ENCODE results near the gene OPTN. TPM values are rescaled to one million over a fixed set of nuclear protein-coding genes. Genes with fewer than 3 reads are reported as not detected.
A peak's percentile ranks its signal among the peaks of the same experiment; 100 is the strongest.

OPTN gene
- total RNA-seq, 4 donors from 2014 or later, result 64.4 to 93.6 (median 79.6) TPM

DNA sequence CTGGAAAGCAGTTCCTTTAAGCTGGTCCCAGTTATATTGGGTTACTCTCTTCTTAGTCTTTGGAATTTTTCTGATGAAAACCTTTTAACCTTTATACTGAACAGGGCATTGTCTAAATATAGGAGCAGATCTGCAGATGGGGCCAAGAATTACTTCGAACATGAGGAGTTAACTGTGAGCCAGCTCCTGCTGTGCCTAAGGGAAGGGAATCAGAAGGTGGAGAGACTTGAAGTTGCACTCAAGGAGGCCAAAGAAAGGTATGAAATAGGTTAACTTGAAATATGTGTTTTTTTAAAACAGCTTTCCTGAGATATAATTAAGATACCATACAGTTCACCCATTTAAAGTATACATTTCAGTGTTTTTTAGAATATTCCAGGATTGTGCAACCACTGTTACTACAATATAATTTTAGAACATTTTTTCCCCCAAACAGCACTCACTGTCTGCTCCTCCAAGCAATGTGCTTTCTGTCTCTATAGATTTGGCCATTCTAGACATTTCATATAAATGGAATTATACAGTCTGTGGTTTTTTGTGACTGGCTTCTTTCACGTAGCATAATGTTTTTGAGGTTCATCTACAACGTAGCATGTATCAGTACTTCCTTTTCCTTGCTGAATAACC, 18.9 kb downstream of the OPTN start:
- Histone ChIP-seq H3K36me3 (peaks cover 57 to 87% (median 76%) of the 10 kb centered on the region in 4 donors), H3K9me3 (no peaks in the 10 kb centered on the region), H3K27ac (replicated peaks in 1 of 4) (no peak overlapping the region), H3K27me3 (no peaks in the 10 kb centered on the region), H3K4me1 (peaks cover 0 to 15% (median 10%) of the 10 kb centered on the region in 4 donors), H3K4me3 (no peak overlapping the region)
- intact Hi-C loops (cut with DNase I), result no loop called here
- TF ChIP-seq POLR2AphosphoS5 (IDR thresholded peaks at IDR 0.05) (no peak), POLR2A (IDR thresholded peaks at IDR 0.05; ENCODE audit: low read depth) (no peak), EP300 (IDR thresholded peaks at IDR 0.05) (no peak)
- TF ChIP-seq, protein P1, sequence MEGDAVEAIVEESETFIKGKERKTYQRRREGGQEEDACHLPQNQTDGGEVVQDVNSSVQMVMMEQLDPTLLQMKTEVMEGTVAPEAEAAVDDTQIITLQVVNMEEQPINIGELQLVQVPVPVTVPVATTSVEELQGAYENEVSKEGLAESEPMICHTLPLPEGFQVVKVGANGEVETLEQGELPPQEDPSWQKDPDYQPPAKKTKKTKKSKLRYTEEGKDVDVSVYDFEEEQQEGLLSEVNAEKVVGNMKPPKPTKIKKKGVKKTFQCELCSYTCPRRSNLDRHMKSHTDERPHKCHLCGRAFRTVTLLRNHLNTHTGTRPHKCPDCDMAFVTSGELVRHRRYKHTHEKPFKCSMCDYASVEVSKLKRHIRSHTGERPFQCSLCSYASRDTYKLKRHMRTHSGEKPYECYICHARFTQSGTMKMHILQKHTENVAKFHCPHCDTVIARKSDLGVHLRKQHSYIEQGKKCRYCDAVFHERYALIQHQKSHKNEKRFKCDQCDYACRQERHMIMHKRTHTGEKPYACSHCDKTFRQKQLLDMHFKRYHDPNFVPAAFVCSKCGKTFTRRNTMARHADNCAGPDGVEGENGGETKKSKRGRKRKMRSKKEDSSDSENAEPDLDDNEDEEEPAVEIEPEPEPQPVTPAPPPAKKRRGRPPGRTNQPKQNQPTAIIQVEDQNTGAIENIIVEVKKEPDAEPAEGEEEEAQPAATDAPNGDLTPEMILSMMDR (IDR thresholded peaks at IDR 0.05), result no peak
- DNase-seq (ENCODE audit: extremely low spot score), result no peak
- 91% methylated on average over 3 of the region's 3 CpGs for WGBS

DNA sequence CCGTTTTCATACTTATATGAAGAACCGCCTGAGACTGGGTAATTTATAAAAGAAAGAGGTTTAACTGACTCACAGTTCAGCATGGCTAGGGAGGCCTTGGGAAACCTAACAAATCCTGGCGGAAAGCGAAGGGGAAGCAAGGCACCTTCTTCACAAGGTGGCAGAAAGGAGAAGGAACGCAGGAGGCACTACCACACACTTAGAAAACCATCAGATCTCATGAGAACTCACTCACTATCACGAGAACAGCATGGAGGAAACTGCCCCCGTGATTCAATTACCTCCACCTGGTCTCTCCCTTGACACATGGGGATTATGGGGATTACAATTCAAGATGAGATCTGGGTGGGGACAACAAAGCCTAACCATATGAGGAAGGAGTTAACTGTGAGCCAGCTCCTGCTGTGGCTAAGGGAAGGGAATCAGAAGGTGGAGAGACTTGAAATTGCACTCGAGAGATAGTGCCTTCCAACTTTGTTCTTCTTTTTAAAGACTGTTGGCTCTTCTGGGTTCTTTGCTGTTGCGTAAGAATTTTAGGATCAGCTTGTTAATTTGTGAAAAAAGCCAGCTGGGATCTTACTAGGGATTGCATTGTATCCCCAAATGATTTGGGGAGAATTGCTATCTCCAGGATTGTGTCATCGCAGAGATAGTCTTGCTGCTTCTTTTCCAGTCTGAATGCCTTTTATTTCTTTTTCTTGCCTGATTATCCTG, 21.0 kb downstream of the OPTN start:
- DNase-seq (ENCODE audit: extremely low spot score), result no peak
- Histone ChIP-seq H3K27me3 (no peaks in the 10 kb centered on the region), H3K4me1 (peaks cover 0 to 15% (median 10%) of the 10 kb centered on the region in 4 donors), H3K4me3 (no peak overlapping the region), H3K9me3 (no peaks in the 10 kb centered on the region), H3K36me3 (peaks cover 54 to 98% (median 84%) of the 10 kb centered on the region in 4 donors), H3K27ac (replicated peaks in 1 of 4) (peak overlapping the region in 1 of 4 donors; percentile 24)
- intact Hi-C loops (cut with DNase I), result no loop called here
- TF ChIP-seq POLR2AphosphoS5 (IDR thresholded peaks at IDR 0.05) (peak in 1 of 2 donors; percentile 44), POLR2A (IDR thresholded peaks at IDR 0.05; ENCODE audit: low read depth) (no peak)
- 80% methylated on average over 10 of the region's 10 CpGs for WGBS

DNA sequence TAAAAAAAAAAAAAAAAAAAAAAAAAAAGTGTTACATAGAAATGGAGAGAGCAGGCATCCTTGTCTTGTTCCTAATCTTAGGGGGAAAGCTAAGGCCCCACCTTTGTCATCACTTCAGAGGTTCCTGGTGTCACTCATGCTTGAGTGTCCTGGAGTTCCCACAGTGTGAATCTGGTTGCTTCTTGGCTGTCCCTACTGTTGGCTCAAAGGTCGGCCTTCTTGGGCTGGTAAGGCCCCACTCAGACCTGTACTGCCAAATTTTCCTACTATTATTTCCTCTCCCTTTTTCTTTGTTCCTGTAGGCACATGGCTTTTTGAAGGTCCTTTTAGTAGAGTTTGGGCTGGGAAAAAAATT, 21.5 kb downstream of the OPTN start:
- Histone ChIP-seq H3K27ac (replicated peaks in 1 of 4) (no peak overlapping the region), H3K36me3 (peaks cover 51 to 98% (median 84%) of the 10 kb centered on the region in 4 donors)
- 83% methylated on average over 1 of the region's 1 CpG for WGBS

DNA sequence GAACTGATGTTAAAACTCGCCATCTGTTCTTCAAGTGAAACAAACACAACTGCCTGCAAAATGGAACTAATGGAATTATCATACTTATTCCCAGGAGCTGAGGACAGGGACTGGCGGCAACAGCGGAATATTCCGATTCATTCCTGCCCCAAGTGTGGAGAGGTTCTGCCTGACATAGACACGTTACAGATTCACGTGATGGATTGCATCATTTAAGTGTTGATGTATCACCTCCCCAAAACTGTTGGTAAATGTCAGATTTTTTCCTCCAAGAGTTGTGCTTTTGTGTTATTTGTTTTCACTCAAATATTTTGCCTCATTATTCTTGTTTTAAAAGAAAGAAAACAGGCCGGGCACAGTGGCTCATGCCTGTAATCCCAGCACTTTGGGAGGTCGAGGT, 36.7 kb downstream of the OPTN start:
- H3K4me1 ChIP-seq, result no peaks in the 10 kb centered on the region
- intact Hi-C loops (cut with DNase I), result no loop called here
- H3K27me3 ChIP-seq, result no peaks in the 10 kb centered on the region
- peaks cover 70 to 100% (median 93%) of the 10 kb centered on the region in 4 donors for H3K36me3 ChIP-seq
- no peak overlapping the region for H3K4me3 ChIP-seq
- TF ChIP-seq POLR2AphosphoS5 (IDR thresholded peaks at IDR 0.05) (no peak), EP300 (IDR thresholded peaks at IDR 0.05) (no peak)
- WGBS, result 92% methylated on average over 8 of the region's 8 CpGs
- no peak for DNase-seq (ENCODE audit: extremely low spot score)
- no peaks in the 10 kb centered on the region for H3K9me3 ChIP-seq
- no peak overlapping the region for H3K27ac ChIP-seq (replicated peaks in 1 of 4)

More for the DNA sequence above, 21.5 kb downstream of the OPTN start:
- Histone ChIP-seq H3K9me3 (no peaks in the 10 kb centered on the region), H3K4me3 (no peak overlapping the region), H3K27me3 (no peaks in the 10 kb centered on the region), H3K4me1 (peaks cover 0 to 15% (median 9%) of the 10 kb centered on the region in 4 donors)
- no peak for DNase-seq (ENCODE audit: extremely low spot score)
- intact Hi-C loops (cut with DNase I), result no loop called here
- TF ChIP-seq POLR2AphosphoS5 (IDR thresholded peaks at IDR 0.05) (no peak), POLR2A (IDR thresholded peaks at IDR 0.05; ENCODE audit: low read depth) (no peak), EP300 (IDR thresholded peaks at IDR 0.05) (no peak)
- TF ChIP-seq, protein P1 (IDR thresholded peaks at IDR 0.05), result no peak

DNA sequence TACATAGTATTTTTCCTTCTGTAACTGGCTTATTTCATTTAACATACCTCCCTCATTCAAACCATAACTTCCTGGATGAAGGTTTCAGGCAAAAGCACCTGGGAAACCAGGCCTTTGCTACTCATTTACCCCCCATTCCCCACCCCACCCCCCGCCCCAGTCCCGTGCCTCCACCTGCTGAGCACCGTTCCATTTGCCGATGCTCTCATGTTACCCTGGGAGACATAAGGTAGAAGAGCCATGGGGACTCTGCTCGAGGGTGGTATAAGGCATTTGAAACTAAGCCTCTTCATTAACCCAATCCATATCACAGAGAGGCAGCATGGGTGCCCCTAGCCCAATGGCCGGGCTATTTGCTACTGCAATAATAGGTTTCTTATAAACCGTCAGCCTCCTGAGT, 39.2 kb downstream of the OPTN start:
- no peak for DNase-seq (ENCODE audit: extremely low spot score)
- peaks cover 45 to 87% (median 79%) of the 10 kb centered on the region in 4 donors for H3K36me3 ChIP-seq
- H3K4me1 ChIP-seq, result no peaks in the 10 kb centered on the region
- H3K9me3 ChIP-seq, result no peaks in the 10 kb centered on the region
- no peaks in the 10 kb centered on the region for H3K27me3 ChIP-seq
- intact Hi-C loops (cut with DNase I), result no loop called here
- no peak overlapping the region for H3K4me3 ChIP-seq
- WGBS, result 81% methylated on average over 7 of the region's 7 CpGs
- H3K27ac ChIP-seq (replicated peaks in 1 of 4), result no peak overlapping the region
- no peak for TF ChIP-seq POLR2AphosphoS5 (IDR thresholded peaks at IDR 0.05)
- TF ChIP-seq, protein P1 (IDR thresholded peaks at IDR 0.05), result no peak
- no peak for TF ChIP-seq EP300 (IDR thresholded peaks at IDR 0.05)
- TF ChIP-seq POLR2A (IDR thresholded peaks at IDR 0.05; ENCODE audit: low read depth), result no peak

Measured in esophagus muscularis mucosa (tissue), 4 donors.